HG02973 (cell line): ENCODE data around the gene SMURF2.

ENCODE experiments used
- ATAC-seq: cut with Tn5 transposase; IDR thresholded peaks from one replicate; pipeline ENCODE4 v1.9.1; 2021; ENCODE audit warnings: moderate library complexity; ENCODE audit not compliant: unreplicated experiment

Gene SMURF2

DNA sequence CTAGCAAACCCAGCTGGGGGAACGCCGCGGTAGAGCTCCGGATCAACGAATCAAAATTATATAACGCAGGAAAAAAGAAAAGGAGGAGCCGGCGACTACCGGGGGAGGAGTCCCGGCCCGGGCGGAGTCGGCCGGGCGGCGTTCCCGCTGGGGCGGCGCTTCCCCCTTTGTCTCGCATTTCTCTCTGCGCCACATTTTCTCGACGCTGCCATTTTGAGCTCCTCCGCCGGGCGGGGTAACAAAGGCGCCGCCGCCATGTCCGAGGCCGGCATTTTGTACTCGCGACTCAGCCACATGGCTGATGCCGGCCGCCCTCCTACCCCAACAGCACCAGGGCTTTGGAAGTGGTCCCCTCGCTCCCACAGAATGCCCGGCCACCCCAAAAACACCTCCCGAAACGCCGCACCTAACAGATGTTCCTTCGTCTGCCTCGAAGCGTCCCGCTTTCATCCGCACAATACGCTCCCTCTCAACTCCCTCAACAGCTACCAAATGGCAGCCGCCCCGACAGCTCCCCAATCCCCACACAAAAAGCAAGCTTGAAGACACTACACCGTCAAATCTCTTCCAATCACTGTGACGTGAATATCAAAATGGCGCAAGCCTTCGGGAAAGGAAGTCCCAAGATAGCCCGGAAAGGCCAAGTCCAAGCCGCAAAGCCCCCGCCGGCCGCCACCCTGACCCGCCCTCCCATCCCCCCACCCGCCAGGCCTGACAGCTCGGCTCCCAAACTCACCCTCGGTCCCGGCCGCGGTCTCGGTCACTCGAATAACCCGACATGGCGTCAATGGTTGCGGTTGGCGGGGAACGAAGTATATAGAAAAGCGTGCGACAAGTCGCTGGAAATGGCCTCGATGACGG lies 156.5 kb downstream of the SMURF2 start:
- ATAC-seq, result no peak

DNA sequence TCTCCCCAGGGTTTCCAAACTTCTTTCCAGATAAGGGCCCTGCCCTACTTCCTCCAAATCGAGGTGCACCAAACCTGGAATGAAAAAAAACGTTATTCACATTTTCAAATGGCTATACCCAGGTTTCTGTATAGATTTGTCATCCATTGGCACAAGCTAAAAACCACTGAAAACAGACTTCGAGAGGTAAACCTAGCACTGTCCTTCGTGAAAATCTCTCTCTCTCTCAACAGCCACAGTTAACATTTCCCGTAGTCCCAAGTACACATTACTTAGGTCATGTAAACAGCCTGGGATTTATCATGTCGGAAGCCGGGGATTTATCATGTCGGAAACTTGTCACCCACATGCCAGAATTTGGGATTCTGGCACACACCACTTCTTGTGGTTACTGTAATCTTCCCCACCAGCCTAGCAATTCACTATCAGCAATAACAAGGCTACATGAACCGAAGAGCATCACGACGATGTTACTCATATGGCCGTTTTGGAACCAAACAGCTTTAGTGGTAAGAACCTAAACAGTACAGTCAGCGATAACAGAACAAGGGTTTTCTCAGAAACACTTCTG lies 157.3 kb downstream of the SMURF2 start:
- ATAC-seq, result no peak

DNA sequence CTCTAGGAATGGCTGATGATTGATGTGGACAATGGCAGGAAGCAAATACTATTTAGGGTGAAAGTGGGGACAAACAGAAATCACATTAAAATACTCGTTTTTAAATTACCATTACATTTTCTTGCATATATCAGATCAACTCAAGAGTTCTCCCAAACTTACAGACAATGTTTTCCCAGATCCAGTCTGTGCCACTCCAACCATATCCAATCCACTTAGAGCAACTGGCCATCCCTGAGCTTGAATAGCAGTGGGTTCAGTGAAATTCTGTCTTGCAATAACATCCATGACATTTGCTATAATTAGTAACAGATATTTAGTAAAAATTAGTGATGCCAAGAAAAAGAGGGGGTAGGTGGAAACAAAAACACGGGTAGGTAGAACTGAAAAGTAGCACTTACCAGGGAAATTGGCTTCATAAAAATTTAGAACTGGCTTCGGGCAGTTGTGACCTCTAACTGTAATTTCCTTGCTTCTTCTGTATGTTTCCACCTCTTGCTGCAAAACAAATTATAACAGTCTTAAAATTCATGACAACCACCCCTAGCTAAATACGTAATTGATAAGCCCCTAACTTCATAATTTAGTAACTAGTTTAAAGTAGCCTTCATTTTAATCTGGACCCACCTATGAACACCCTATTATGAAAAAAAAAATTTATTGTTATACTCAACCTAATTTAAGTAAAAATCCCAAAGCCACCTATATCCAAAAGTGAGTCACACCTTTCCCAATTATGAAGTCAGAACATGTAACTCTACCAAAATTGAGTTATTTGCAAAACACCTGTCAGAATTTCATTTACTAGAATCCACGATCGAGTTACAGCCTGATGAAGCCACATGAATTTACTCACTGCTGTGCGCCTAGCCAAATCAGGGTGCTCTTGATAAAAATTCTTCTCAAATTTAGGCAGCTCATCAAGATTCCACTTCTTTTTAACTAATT lies 158.0 kb downstream of the SMURF2 start:
- no peak for ATAC-seq

DNA sequence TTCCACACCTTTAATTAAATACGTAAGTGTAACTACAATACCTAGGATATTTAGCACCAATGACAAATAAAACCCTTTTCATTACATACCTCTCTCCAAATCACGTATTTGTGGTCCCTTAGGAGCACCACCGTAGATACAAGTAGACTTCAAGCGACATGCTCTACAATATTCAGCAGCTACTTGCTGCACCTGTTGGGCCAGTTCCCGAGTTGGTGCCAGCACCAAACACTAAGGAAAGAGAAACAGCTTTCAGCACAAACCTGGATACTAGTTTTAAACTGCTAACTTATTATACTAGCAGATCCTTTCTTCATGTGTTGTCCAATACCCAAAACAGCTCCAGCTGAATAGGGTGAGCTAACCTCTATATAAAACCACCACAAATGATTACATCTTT lies 158.8 kb downstream of the SMURF2 start:
- ATAC-seq, result no peak

DNA sequence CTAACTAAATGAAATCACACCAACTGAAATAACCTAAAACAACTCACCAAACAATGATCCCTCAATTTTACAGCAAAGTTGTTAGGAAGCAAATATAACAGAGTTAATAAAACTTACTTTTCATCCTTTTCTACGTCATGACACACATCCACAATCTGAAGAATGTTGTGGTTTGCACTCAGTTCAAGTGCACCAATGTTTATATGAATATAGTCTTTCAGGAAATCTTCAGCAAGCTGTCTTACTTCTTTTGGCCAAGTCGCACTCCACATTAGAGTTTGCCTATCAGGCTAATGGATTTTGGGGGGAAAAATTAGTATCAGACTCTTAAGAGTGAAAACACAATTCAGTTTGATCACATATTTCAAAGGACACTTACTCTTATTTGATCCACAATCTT lies 159.3 kb downstream of the SMURF2 start:
- ATAC-seq, result no peak

DNA sequence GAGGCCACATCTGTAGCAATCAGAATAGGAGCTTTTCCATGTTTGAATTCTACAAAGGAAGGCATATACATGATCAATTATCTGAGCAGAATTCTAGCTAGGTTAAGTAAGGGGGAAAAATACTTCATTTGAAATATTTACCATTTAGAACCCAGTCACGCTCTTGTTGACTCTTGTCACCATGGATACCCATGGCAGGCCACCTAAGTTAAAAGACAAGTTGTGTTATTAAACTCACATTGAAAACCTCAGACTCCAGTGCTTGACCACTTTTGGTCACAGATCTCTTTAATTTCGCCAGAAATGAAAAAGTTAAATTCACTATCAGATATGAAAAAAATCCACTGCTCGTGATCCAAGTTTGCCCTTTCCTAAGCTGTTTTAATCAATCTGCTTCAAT lies 160.1 kb downstream of the SMURF2 start:
- no peak for ATAC-seq

DNA sequence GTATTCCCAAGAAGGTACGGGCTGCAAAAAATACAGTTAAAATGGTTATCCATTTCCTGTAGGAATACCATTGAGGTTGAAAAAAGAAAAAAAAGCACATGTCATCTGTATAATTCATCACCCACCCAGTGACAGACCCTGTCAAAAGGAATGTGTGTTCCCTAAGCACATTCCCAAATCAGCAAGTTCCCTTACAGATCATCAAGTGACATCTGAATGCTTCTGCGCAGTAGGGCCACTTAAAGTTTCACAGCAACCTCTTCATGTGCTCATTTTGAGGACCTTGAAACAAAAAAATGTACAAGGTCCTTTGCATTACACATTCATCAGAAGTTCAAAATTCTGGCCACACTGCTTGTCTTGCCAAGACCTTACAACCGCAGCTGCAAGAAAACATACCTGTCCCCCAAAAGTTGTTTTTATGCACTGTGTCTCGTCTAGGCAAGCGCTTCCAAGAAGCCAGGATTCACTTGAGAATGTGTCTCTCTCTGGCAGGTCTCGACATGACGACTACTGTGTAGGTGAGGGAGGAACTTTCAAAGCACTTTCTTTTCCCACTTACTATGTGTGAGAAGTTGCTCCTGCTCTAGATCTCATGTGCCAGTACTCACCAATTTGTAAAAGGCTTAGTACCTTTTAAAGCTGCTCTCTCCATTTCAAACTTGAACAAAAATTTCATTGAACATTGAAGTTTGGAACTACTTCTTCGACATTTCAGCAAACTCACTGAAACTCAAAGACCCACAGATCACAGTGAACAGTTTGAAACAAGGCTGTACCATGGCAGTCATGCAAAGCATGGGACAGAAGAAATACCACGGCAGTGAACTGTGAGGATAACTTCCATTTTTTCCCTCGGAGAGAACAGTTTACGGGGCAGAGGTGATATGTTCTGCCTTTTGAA lies 161.0 kb downstream of the SMURF2 start:
- no peak for ATAC-seq

DNA sequence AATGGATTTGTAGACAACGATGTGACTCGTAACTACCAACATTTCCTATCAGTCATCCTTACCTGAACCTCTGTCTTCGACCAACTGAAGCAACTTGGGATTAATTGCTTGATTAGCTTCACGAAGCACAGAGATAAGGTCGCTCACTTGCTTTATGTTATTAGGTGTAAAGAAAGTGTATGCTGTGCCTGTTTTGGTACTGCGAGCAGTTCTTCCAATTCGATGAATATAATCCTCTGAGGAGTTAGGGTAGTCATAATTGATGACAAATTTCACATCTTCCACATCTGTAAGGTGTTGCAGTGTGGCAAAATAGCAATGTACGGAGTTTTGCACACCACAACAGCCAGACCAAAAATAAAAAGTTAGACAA lies 161.6 kb downstream of the SMURF2 start:
- no peak for ATAC-seq

DNA sequence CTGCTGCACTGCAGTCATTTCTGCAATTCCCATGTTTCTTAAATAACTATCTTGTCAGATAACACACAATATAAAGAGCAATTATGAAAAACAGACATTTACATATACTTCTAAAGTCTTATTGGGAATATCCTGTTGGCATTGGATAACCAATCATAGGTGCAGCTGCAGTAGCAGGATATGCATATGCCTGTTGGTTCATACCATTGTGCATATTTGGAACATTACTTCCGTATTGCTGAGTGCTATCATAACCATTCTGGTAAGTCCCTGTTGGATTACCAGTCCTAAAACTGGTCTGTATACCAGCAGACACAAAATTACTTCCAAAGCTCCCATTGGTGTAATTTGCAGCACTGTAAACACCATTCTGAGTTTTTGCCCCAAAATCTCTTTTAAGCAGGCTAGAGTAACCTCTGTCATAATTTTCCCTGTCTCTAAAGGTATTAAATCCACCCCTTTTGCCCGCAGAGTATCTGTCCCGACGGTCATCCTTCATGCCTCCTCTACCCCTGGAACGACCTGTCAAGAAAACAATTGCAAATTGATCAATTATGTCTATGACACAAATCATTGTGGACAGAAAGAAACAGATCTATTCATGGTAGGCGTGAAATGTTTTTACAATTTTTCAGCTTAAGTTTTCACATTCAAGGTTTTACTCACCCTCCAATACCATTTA lies 162.2 kb downstream of the SMURF2 start:
- ATAC-seq, result no peak

DNA sequence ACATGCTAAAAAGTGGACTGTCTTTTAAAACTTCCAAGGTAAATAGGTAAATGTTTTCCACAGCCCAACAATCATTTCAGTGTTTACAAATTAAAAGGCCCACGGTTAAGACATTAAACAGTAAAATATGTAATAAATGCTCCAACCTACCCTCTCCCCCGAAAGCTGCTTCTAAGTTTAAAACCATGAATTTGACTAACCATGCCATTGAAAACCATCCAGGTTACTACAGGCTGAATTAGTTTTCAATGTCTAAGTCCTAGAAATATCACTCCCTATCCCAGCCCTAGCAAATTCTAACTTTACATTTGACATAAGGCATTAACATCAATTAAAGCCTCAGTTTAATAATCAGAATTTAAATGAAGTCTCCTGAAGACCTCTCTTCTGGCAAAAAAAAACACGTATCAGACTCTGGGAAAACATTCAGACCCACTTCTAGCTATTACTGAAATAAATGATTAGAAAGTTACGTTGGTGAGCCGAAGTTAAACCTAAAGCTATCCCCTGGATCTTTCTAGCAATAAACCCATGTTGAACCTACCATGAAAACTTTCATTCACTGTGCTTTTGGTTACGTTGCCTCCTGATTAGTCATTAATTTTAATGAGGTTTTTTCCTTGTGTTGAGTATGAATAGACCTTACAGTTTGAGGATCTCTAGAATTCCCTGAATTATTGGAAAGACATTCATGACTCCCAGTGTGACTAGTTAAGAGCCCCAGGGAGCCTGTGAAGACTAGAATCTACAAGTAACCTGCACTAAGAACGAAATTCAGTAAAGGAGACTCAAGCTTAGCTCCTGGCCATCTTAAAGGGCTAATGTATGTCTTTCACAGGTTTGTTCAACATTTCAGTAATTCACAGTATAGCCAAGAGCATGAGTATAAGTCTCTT lies 163.6 kb downstream of the SMURF2 start:
- no peak for ATAC-seq

DNA sequence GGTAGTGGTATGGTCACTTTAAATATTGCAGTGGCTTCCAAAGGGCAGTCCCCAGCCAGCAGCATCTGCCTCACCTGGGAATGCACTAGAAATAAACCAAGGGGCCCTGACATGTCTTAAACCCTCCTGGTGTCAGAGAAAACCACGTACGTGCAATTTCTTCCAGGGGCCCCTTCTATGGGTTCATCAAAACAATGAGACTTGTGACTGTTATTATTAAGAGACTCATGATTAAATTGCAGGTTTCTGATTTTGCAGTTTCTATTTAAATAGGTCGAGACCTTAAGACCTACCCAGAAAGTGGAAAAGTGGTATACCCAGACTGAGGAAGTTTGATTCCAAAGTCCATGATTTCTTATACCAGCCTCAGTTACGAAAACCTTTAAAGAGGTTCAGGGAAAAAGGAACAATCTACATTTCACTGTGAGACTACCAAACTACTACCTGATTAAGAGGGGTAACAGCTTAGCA lies 164.5 kb downstream of the SMURF2 start:
- no peak for ATAC-seq

DNA sequence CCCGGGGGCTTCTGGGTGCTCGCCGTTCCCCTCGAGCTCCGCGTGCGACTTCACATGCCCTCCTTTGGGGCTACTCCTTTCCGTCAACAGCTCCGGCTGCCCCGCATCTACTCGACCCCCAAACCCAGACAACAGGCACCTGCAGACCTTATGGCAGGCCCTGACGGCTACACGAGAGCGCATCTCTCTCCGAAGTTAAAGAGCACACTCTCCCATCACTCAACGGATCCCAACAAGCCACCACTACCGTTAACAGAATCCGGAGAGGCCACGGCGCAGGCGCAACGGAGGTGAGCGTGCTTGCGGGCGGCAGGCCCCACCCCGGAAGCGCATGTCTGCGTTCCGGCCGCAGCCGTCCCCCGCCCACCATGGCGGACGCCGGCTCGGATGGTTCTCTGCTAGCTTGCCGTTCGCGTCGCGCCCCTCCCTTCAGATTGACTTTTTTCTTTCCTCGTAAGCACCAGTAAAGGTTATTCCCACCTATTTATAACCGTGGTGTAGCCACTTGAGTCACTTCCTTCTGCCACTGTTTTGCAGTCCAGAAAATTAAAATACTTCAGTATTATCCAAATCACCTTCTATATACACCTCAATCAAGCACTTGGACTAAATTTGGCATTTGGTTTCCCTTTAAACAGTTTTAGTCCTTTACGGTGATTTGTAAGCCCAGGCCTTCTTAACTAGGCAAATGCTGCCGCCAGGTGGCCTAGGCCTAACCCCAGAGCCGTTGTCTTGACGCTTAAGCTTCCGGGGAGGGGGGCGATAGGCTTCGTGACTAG lies 165.1 kb downstream of the SMURF2 start, which contains the start of gene POLG2:
POLG2 (minus strand) TSS at position 269 of the 779 bp plus-strand sequence; CDS start at position 183, 86 bp downstream.
- peak; percentile 72 for ATAC-seq

DNA sequence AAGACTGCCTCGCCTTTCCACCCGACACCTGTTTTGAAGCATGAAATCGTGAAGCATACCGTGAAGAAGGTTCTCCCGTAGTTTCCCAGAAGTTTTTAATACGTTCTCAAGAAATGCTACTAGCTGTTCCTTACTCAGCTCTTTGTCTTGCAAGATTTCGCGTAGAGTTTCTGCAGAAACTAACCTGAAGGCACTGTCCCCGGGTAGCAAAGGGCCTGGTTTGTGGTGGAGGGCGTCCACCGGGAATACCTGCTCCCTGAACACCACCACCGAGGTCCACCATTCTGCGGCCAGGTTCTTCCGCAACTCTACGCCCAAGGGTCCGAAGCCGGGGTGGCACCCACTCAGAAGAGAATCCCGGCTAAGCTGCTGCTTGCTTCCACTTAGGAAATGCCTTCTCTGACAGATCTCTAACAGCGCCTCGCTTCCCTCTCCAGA lies 165.7 kb downstream of the SMURF2 start:
- ATAC-seq, result no peak
